IPS-NIHi7 (cell line): Measurements from ENCODE around the gene LMO2.

Experiments
- DNase-seq: peaks from one replicate; pipeline ENCODE4 v3.0.0; 2012; ENCODE audit warnings: mixed read lengths; ENCODE audit errors: extremely low spot score

LMO2 gene

GRCh38 chr11:33819278-33820035 is 72.4 kb downstream of the LMO2 start:
- no peak for DNase-seq
